Measurements from ENCODE around the gene IL1RAPL2. TPM values are rescaled to one million over a fixed set of nuclear protein-coding genes. Genes with fewer than 3 reads are reported as not detected.

Gene IL1RAPL2
- total RNA-seq, 4 donors from 2014 or later, result not detected

GRCh38 chrX:105136786-105137185, 570.8 kb downstream of the IL1RAPL2 start:
- no peak for DNase-seq
- Histone ChIP-seq H3K4me1 (no peaks in the 10 kb centered on the region), H3K4me3 (no peak overlapping the region), H3K27ac (no peak overlapping the region), H3K36me3 (no peaks in the 10 kb centered on the region), H3K27me3 (no peaks in the 10 kb centered on the region), H3K9me3 (no peaks in the 10 kb centered on the region)
- TF ChIP-seq POLR2A (IDR thresholded peaks at IDR 0.05), result no peak
- TF ChIP-seq, protein P1, sequence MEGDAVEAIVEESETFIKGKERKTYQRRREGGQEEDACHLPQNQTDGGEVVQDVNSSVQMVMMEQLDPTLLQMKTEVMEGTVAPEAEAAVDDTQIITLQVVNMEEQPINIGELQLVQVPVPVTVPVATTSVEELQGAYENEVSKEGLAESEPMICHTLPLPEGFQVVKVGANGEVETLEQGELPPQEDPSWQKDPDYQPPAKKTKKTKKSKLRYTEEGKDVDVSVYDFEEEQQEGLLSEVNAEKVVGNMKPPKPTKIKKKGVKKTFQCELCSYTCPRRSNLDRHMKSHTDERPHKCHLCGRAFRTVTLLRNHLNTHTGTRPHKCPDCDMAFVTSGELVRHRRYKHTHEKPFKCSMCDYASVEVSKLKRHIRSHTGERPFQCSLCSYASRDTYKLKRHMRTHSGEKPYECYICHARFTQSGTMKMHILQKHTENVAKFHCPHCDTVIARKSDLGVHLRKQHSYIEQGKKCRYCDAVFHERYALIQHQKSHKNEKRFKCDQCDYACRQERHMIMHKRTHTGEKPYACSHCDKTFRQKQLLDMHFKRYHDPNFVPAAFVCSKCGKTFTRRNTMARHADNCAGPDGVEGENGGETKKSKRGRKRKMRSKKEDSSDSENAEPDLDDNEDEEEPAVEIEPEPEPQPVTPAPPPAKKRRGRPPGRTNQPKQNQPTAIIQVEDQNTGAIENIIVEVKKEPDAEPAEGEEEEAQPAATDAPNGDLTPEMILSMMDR (IDR thresholded peaks at IDR 0.05), result no peak

- Histone ChIP-seq H3K9me3 (no peaks in the 10 kb centered on the region), H3K36me3 (no peaks in the 10 kb centered on the region), H3K27ac (no peak overlapping the region), H3K4me1 (no peaks in the 10 kb centered on the region), H3K27me3 (no peaks in the 10 kb centered on the region), H3K4me3 (no peak overlapping the region)
- DNase-seq, result no peak
- TF ChIP-seq POLR2A (IDR thresholded peaks at IDR 0.05), result no peak
- TF ChIP-seq, protein P1 (IDR thresholded peaks at IDR 0.05), result no peak
Observed at GRCh38 chrX:105150036-105150435, 584.0 kb downstream of the IL1RAPL2 start.

DNA sequence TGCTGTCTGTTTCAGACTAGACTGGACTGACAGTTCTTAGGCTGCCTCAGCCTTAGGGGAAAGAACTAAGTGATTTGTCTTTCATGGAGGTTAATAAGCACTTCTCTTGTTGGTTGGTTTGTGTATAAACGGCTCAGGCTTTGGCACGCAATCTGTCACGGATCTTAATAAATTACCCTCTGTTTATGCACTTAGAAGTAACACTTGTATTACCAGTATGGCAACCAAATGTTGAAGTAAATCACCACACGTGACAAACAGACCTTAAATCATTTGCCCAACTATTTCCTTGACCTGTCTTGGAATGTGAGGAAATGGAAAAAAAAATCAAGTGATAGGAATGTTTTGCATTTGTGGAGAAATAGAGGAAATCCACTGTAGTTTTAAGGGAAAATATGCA, 584.6 kb downstream of the IL1RAPL2 start:
- Histone ChIP-seq H3K27ac (no peak overlapping the region), H3K4me1 (no peaks in the 10 kb centered on the region), H3K36me3 (no peaks in the 10 kb centered on the region), H3K9me3 (no peaks in the 10 kb centered on the region), H3K4me3 (no peak overlapping the region), H3K27me3 (no peaks in the 10 kb centered on the region)
- TF ChIP-seq, protein P1 (IDR thresholded peaks at IDR 0.05), result no peak
- no peak for TF ChIP-seq POLR2A (IDR thresholded peaks at IDR 0.05)
- no peak for DNase-seq

GRCh38 chrX:105167233-105167632, 601.2 kb downstream of the IL1RAPL2 start:
- H3K27ac ChIP-seq, result no peak overlapping the region
- no peaks in the 10 kb centered on the region for H3K9me3 ChIP-seq
- H3K27me3 ChIP-seq, result no peaks in the 10 kb centered on the region
- no peak overlapping the region for H3K4me3 ChIP-seq
- no peak for DNase-seq
- TF ChIP-seq, protein P1 (IDR thresholded peaks at IDR 0.05), result no peak
- no peak for TF ChIP-seq POLR2A (IDR thresholded peaks at IDR 0.05)
- H3K4me1 ChIP-seq, result no peaks in the 10 kb centered on the region
- no peaks in the 10 kb centered on the region for H3K36me3 ChIP-seq

GRCh38 chrX:105168577-105168976, 602.6 kb downstream of the IL1RAPL2 start:
- no peak for TF ChIP-seq POLR2A (IDR thresholded peaks at IDR 0.05)
- TF ChIP-seq, protein P1 (IDR thresholded peaks at IDR 0.05), result no peak
- DNase-seq, result no peak
- Histone ChIP-seq H3K27me3 (no peaks in the 10 kb centered on the region), H3K36me3 (no peaks in the 10 kb centered on the region), H3K9me3 (no peaks in the 10 kb centered on the region), H3K27ac (no peak overlapping the region), H3K4me1 (no peaks in the 10 kb centered on the region), H3K4me3 (no peak overlapping the region)

GRCh38 chrX:105173071-105173470, 607.1 kb downstream of the IL1RAPL2 start:
- TF ChIP-seq, protein P1 (IDR thresholded peaks at IDR 0.05), result no peak
- TF ChIP-seq POLR2A (IDR thresholded peaks at IDR 0.05), result no peak
- H3K36me3 ChIP-seq, result no peaks in the 10 kb centered on the region
- H3K27me3 ChIP-seq, result no peaks in the 10 kb centered on the region
- DNase-seq, result no peak
- H3K27ac ChIP-seq, result no peak overlapping the region
- no peaks in the 10 kb centered on the region for H3K9me3 ChIP-seq
- H3K4me1 ChIP-seq, result no peaks in the 10 kb centered on the region
- no peak overlapping the region for H3K4me3 ChIP-seq
